Right lobe of liver (tissue), 4 donors: ENCODE results near the gene CMTM2.

Experiments
- POLR2A ChIP-seq: fragments of 450-650 bp; IDR thresholded peaks from one replicate; pipeline ENCODE4 v1.6.1; 2017; ENCODE audit warnings: antibody characterized with exemption, mild to moderate bottlenecking
- TF ChIP-seq, protein P1 (sequence below), 4 donors: fragments of 200-600 bp in 3 of 4; fragments of 450-650 bp in 1 of 4; IDR thresholded peaks; one replicate each; pipeline versions ENCODE4 v1.5.1 to v1.8.0; 2016 to 2022; ENCODE audit warnings: antibody characterized with exemption in 4 of 4, mild to moderate bottlenecking in 2 of 4
- donor health status: DM: no; HTN: no; CAD: no.
- donor health status: DM: no; HTN: no; CAD: no.
- donor health status: DM: no; HTN: yes; CAD: no.

DNA sequence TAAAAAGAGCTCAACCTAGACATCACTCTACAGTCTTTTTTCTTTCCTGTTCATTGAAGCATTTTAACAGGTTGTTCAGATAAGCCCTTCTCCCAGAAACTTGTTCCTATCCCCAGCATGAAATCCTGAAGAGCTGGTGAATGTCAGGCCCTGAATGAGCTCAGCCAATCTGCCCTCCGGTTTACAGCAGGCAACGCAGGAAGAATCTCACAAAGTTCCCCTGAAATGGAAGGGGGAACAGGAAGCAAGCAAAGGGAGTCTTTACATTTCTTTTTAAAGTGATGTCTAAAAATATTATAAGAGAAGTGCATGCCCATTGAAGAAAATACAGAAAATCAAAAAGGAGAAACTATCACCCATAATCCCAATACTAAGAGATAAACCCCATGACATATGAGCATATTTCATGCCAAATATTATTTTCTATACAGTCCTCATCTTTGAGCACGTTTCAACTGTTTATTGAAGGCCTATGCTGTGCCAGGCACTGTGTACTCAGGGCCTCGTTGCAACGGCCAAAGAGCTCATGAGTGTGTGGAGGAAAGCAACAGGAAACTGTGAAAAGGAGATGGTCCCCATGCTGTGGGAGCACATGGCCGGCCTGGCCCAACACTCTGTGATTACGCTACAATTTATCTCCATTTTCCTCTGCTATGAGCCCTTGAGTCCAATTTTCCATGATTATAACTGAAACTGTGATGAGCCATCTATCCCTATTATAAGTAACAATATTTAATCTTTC lies 35.1 kb upstream of the CMTM2 start:
- TF ChIP-seq, protein P1, sequence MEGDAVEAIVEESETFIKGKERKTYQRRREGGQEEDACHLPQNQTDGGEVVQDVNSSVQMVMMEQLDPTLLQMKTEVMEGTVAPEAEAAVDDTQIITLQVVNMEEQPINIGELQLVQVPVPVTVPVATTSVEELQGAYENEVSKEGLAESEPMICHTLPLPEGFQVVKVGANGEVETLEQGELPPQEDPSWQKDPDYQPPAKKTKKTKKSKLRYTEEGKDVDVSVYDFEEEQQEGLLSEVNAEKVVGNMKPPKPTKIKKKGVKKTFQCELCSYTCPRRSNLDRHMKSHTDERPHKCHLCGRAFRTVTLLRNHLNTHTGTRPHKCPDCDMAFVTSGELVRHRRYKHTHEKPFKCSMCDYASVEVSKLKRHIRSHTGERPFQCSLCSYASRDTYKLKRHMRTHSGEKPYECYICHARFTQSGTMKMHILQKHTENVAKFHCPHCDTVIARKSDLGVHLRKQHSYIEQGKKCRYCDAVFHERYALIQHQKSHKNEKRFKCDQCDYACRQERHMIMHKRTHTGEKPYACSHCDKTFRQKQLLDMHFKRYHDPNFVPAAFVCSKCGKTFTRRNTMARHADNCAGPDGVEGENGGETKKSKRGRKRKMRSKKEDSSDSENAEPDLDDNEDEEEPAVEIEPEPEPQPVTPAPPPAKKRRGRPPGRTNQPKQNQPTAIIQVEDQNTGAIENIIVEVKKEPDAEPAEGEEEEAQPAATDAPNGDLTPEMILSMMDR (IDR thresholded peaks at IDR 0.05) = no peak
- no peak for TF ChIP-seq POLR2A
